Measurements from ENCODE around the gene PPARD.

GRCh38 chr6:35310265-35310831 is 32.0 kb upstream of the PPARD start:
- TF ChIP-seq, protein P1, sequence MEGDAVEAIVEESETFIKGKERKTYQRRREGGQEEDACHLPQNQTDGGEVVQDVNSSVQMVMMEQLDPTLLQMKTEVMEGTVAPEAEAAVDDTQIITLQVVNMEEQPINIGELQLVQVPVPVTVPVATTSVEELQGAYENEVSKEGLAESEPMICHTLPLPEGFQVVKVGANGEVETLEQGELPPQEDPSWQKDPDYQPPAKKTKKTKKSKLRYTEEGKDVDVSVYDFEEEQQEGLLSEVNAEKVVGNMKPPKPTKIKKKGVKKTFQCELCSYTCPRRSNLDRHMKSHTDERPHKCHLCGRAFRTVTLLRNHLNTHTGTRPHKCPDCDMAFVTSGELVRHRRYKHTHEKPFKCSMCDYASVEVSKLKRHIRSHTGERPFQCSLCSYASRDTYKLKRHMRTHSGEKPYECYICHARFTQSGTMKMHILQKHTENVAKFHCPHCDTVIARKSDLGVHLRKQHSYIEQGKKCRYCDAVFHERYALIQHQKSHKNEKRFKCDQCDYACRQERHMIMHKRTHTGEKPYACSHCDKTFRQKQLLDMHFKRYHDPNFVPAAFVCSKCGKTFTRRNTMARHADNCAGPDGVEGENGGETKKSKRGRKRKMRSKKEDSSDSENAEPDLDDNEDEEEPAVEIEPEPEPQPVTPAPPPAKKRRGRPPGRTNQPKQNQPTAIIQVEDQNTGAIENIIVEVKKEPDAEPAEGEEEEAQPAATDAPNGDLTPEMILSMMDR (IDR thresholded peaks at IDR 0.05), result no peak
- TF ChIP-seq POLR2A (IDR thresholded peaks at IDR 0.05), result no peak

Measured in adrenal gland (tissue), 5 donors.